GM12878 (cell line): ENCODE measurements around the gene NAV3. TPM values are rescaled to one million over a fixed set of nuclear protein-coding genes. Genes with fewer than 3 reads are reported as not detected.

Experiments used
- ATAC-seq: fragments of 200-7000 bp; cut with Tn5 transposase; 3 replicates; pipeline ENCODE4 v1.9.1; 2020; ENCODE audit warnings: mild to moderate bottlenecking, moderate library complexity
- BruUV-seq: library from RNA; stranded (reverse); fragments of 400-500 nt; replicated peaks from 2 replicates; lab custom pipeline; 2021; lab: Mats Ljungman, UMichigan
- CTCF ChIA-PET: fragments of 300-600 bp; sonication (Branson Sonifier 250); formaldehyde crosslinking; extraction: SDS; loops from one replicate; lab custom pipeline; 2021; ENCODE audit warnings: inconsistent platforms; lab: Yijun Ruan, JAX
- POLR2A ChIA-PET: fragments of 350-600 bp; formaldehyde crosslinking; extraction: SDS; loops from one replicate; lab custom pipeline; 2021; ENCODE audit warnings: inconsistent platforms; lab: Charles Lee
- RAD21 ChIA-PET: fragments of 300-600 bp; sonication (Branson Sonifier 250); formaldehyde crosslinking; loops from one replicate; lab custom pipeline; 2023; ENCODE audit warnings: antibody characterized with exemption; ENCODE audit not compliant: unreplicated experiment; lab: Charles Lee
- SMC1A ChIA-PET: fragments of 300-600 bp; sonication (Branson Sonifier 250); formaldehyde crosslinking; loops from one replicate; lab custom pipeline; 2023; ENCODE audit not compliant: unreplicated experiment, uncharacterized antibody; lab: Charles Lee
- DNase-seq: peaks from one replicate; pipeline ENCODE4 v3.0.0-alpha.2; 2011; ENCODE audit warnings: low read depth, low spot score
- FAIRE-seq: peaks from 3 replicates; lab custom pipeline; 2011; peaks lifted over from hg19 to GRCh38; lab: Jason Lieb, UNC
- H2AFZ ChIP-seq: 2 replicates; pipeline ENCODE4 v1.6.0; 2011; ENCODE audit warnings: low read depth, low read length, control low read depth; ENCODE audit not compliant: control insufficient read depth
- H3K27ac ChIP-seq: 2 replicates; pipeline ENCODE4 v1.5.1; 2011; ENCODE audit warnings: control low read depth; ENCODE audit not compliant: control insufficient read depth, insufficient read depth
- H3K27me3 ChIP-seq, 2 experiments: replicated peaks in 1 of 2; 2 replicates each; pipeline versions ENCODE4 v1.6.0 to v1.6.1; 2011; ENCODE audit warnings: low read length in 1 of 2; ENCODE audit not compliant: control insufficient read depth in 2 of 2, insufficient read depth in 2 of 2
- H3K36me3 ChIP-seq, 2 experiments: 2 replicates each; pipeline ENCODE4 v1.5.1; 2011; ENCODE audit warnings: low read length in 1 of 2; ENCODE audit not compliant: control insufficient read depth in 2 of 2, insufficient read depth in 2 of 2
- H3K4me1 ChIP-seq: 2 replicates; pipeline ENCODE4 v1.6.1; 2011; ENCODE audit warnings: mild to moderate bottlenecking, low read length, moderate library complexity, mixed read lengths; ENCODE audit not compliant: control insufficient read depth, insufficient read depth
- H3K4me2 ChIP-seq: 2 replicates; pipeline ENCODE4 v1.6.0; 2011; ENCODE audit warnings: control low read depth; ENCODE audit not compliant: control insufficient read depth, insufficient read depth
- H3K4me3 ChIP-seq: fragments of 200-600 bp; sonication (generic); 2 replicates; pipeline ENCODE4 v1.5.1; 2016
- H3K79me2 ChIP-seq: 2 replicates; pipeline ENCODE4 v1.6.0; 2011; ENCODE audit warnings: low read length; ENCODE audit not compliant: control insufficient read depth, insufficient read depth
- H3K9ac ChIP-seq: 2 replicates; pipeline ENCODE4 v1.8.0; 2011; ENCODE audit warnings: low read length, control low read depth, mixed read lengths; ENCODE audit not compliant: control insufficient read depth, insufficient read depth
- H3K9me3 ChIP-seq: replicated peaks from 3 replicates; pipeline ENCODE4 v1.5.1; 2011; ENCODE audit warnings: mild to moderate bottlenecking, low read length; ENCODE audit not compliant: control insufficient read depth, insufficient read depth
- H4K20me1 ChIP-seq: 2 replicates; pipeline ENCODE4 v1.6.0; 2011; ENCODE audit not compliant: control insufficient read depth, insufficient read depth
- CREB1 ChIP-seq: IDR thresholded peaks from 2 replicates; pipeline ENCODE4 v1.6.1; 2012; ENCODE audit warnings: low read depth, mild to moderate bottlenecking, inconsistent platforms
- EP300 ChIP-seq, 2 experiments: fragments of 150-350 bp in 1 of 2; IDR thresholded peaks; 2 replicates each; pipeline ENCODE4 v1.6.1; 2011 to 2012; ENCODE audit warnings: low read depth in 2 of 2, low read length in 2 of 2, borderline replicate concordance in 1 of 2, improper control_type of control experiment in 1 of 2, inconsistent platforms in 1 of 2; ENCODE audit not compliant: control insufficient read depth in 1 of 2
- JUND ChIP-seq: IDR thresholded peaks from 2 replicates; pipeline ENCODE4 v1.6.1; 2012; ENCODE audit warnings: low read depth, mild to moderate bottlenecking, low read length, improper control_type of control experiment, moderate library complexity
- MEF2B ChIP-seq: fragments of 450-650 bp; IDR thresholded peaks from 2 replicates; pipeline ENCODE4 v1.6.1; 2018; ENCODE audit warnings: mild to moderate bottlenecking, moderate library complexity; ENCODE audit not compliant: partially characterized antibody, poor library complexity, severe bottlenecking
- NBN ChIP-seq: fragments of 450-650 bp; IDR thresholded peaks from 2 replicates; pipeline ENCODE4 v1.6.1; 2016
- NFXL1 ChIP-seq: fragments of 450-650 bp; IDR thresholded peaks from 2 replicates; pipeline ENCODE4 v1.6.1; 2017; ENCODE audit warnings: antibody characterized with exemption, mild to moderate bottlenecking, borderline replicate concordance
- NFYA ChIP-seq: IDR thresholded peaks from 2 replicates; pipeline ENCODE4 v1.6.1; 2011; ENCODE audit warnings: low read depth, mild to moderate bottlenecking, low read length, improper control_type of control experiment, borderline replicate concordance
- PAX5 ChIP-seq: IDR thresholded peaks from 2 replicates; pipeline ENCODE4 v1.6.1; 2011; ENCODE audit warnings: low read depth, low read length, borderline replicate concordance
- PAX8 ChIP-seq: fragments of 450-650 bp; IDR thresholded peaks from 2 replicates; pipeline ENCODE4 v1.6.1; 2017; ENCODE audit warnings: mild to moderate bottlenecking, moderate library complexity
- PBX3 ChIP-seq: IDR thresholded peaks from 2 replicates; pipeline ENCODE4 v1.6.1; 2011; ENCODE audit warnings: mild to moderate bottlenecking, low read depth, low read length, moderate library complexity; ENCODE audit not compliant: insufficient replicate concordance
- SP1 ChIP-seq: IDR thresholded peaks from one replicate; pipeline ENCODE4 v1.6.1; 2011; ENCODE audit warnings: low read depth, low read length
- USF1 ChIP-seq: IDR thresholded peaks from 2 replicates; pipeline ENCODE4 v1.6.1; 2011; ENCODE audit warnings: borderline replicate concordance, low read depth, mild to moderate bottlenecking, moderate library complexity, mixed read lengths, low read length; ENCODE audit not compliant: insufficient read depth; ENCODE audit errors: extremely low read length
- ZBED1 ChIP-seq: IDR thresholded peaks from 2 replicates; pipeline ENCODE4 v1.6.1; 2016; ENCODE audit warnings: borderline replicate concordance
- ZBTB33 ChIP-seq: fragments of 450-650 bp; IDR thresholded peaks from 2 replicates; pipeline ENCODE4 v1.6.1; 2017; ENCODE audit warnings: mild to moderate bottlenecking
- WGBS: methylation state at CpG from one replicate; pipeline ENCODE4 v1.1.6; 2016; ENCODE audit warnings: low lambda C conversion rate; ENCODE audit not compliant: insufficient replicate concordance, insufficient coverage; ENCODE audit errors: missing lambda C conversion rate; 5-methylcytosine and 5-hydroxymethylcytosine counted together
- in situ Hi-C: fragments of 300-500 bp; cut with MboI; formaldehyde crosslinking; loops from 9 replicates; pipeline ENCODE4 v1.14.3; 2018; ENCODE audit warnings: mixed read lengths
- intact Hi-C: fragments of 100-400 bp; cut with micrococcal nuclease; formaldehyde crosslinking; loops from one replicate; pipeline ENCODE4 v1.14.2; 2022; ENCODE audit not compliant: unreplicated experiment
- polyA plus RNA-seq, 11 experiments: library from polyadenylated mRNA; depleted of rRNA in 4 of 11; unstranded in 6 of 11; stranded (reverse) in 5 of 11; fragments of >200 nt; fragmentation: Nextera tagmentation in 4 of 11; fragmentation: Illumina TruSeq in 1 of 11; extraction: Ambion mirVana in 4 of 11; extraction: Trizol in 1 of 11; gene quantifications; 1 replicate in 1 of 11; 2 replicates in 10 of 11; pipeline versions ENCODE4 v1.2.1 to v1.2.3, GENCODE V29; 2011 to 2016; ENCODE audit warnings: inconsistent platforms in 2 of 11, missing spikeins in 2 of 11, low read depth in 1 of 11
- total RNA-seq, 4 experiments: library from RNA; depleted of rRNA in 3 of 4; stranded (reverse); fragments of >200 nt in 3 of 4; fragmentation: Illumina TruSeq in 1 of 4; extraction: Trizol in 1 of 4; gene quantifications; 2 replicates each; pipeline versions ENCODE4 v1.2.1 to v1.2.3, GENCODE V29; 2013 to 2021

NAV3 gene
- total and polyA plus RNA-seq, 10 of the 15 experiments (the other 5 are each of a cell fraction or from before 2014, with no cell fraction given): 0.05 to 0.51 (median 0.22) TPM; not detected in 1

- DNase-seq (no peak), ATAC-seq (no peak), FAIRE-seq (no peak)
- Histone ChIP-seq H4K20me1 (no peaks in the 10 kb centered on the region), H3K9ac (no peak overlapping the region), H3K4me1 (no peaks in the 10 kb centered on the region), H3K27me3 (no peaks in the 10 kb centered on the region), H3K4me3 (no peak overlapping the region), H3K79me2 (no peaks in the 10 kb centered on the region), H2AFZ (no peak overlapping the region), H3K4me2 (no peak overlapping the region), H3K9me3 (no peaks in the 10 kb centered on the region), H3K27ac (no peak overlapping the region), H3K36me3 (no peaks in the 10 kb centered on the region)
- intact Hi-C loops: no loop called here
- ChIA-PET RAD21 (no interaction called here), SMC1A (interaction anchor here (1.0 kb wide), 1 partner anchor 26 kb away, joined by 3 read pairs; no protein-coding TSS in a partner anchor), CTCF (no interaction called here), POLR2A (no interaction called here)
- in situ Hi-C loops: no loop called here
- 27% methylated on average over 2 of the region's 2 CpGs for WGBS
- no peak for TF ChIP-seq NFXL1
- no peak for TF ChIP-seq ZBED1
- no peak for TF ChIP-seq ZBTB33
- TF ChIP-seq PAX8: no peak
- TF ChIP-seq NBN: no peak
- TF ChIP-seq EP300 (IDR thresholded peaks at IDR 0.05; ENCODE audit: borderline replicate concordance in 1 of 2, control insufficient read depth in 1 of 2, low read depth in 2 of 2, low read length in 2 of 2): no peak
- TF ChIP-seq MEF2B: no peak
- no peak for TF ChIP-seq CREB1
- TF ChIP-seq NFYA: no peak
- TF ChIP-seq SP1: no peak
- no peak for TF ChIP-seq JUND
- TF ChIP-seq PAX5: no peak
- no peak for TF ChIP-seq USF1
- no peak for TF ChIP-seq PBX3
- BruUV-seq: no TSS peak
Observed at GRCh38 chr12:78189656-78190055, 359.0 kb downstream of the NAV3 start.
